Measurements from ENCODE around the gene AAGAB.

AAGAB gene, protein sequence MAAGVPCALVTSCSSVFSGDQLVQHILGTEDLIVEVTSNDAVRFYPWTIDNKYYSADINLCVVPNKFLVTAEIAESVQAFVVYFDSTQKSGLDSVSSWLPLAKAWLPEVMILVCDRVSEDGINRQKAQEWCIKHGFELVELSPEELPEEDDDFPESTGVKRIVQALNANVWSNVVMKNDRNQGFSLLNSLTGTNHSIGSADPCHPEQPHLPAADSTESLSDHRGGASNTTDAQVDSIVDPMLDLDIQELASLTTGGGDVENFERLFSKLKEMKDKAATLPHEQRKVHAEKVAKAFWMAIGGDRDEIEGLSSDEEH
- long read RNA-seq, transcript AAGAB-207 (10 exons, 2,251 nt), result minor isoform, 9 of 461 reads
- long read RNA-seq, transcript AAGAB-201 (10 exons, 2,841 nt), result major isoform, 403 of 461 reads
- long read RNA-seq, partial matches to known transcripts, result 11 of 461 reads
- long read RNA-seq, other reads (novel, unspliced or antisense), result 36 of 461 reads

DNA sequence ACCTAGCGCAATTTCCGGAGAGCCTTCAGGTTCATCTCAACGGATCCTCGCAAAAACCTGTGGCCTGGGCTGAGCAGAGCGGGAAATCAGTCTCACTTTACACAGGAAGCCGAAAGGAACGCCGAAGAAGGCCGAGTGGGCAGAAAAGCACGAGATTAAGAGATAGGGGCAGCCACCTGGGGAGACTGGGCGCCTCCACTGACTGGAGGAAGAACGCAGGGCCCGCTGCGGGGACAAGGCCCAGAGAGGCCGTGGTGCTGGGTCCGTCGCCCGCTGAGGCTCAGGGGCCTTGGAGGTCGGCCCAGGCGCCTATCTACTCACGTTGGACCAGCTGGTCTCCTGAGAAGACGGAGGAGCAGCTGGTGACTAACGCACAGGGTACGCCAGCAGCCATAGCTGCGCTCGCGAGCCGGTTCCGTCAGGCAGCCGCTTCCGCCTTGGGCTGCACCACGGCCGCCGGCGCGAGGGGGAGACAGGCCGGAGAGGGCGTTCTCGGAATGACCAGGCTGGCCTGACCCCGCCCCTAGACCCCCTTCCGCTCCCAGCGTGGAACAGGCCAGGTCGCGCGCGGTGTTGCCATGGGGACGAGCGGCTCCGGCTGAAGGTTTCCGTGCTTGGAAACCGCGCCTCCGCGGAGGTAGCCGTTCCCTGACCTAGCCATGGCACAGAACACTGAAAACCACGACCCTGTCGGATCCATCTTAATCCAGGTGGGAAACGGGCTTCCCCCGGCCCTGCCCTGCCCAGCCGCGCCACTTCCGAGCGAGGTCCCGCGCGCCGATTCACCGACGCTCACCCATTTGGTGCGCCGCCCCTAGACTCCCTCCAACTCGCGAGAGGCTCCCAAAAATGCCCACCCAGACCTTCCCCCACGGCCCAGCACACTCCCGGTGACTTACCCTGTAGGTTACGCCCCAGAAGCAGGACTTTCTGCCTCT, at the start of gene AAGAB, which contains the start of gene IQCH:
TSS of gene AAGAB (minus strand) at position 424 of the 938 bp plus-strand sequence. CDS start at position 394, 30 bp downstream.
TSS of gene IQCH (plus strand) at position 549 of the 938 bp plus-strand sequence. CDS start at position 660, 111 bp downstream.
- peak; percentile 93 to 98 for DNase-seq (ENCODE audit: low read depth in 1 of 2, low spot score in 1 of 2)
- Histone ChIP-seq H3K27me3 (ENCODE audit: insufficient read depth, poor library complexity, severe bottlenecking) (no peaks in the 10 kb centered on the region), H3K27ac (replicated peaks) (peak within 1 kb of the TSS; percentile 91), H3K4me3 (replicated peaks; ENCODE audit: insufficient read depth, low read length) (peak within 1 kb of the TSS; percentile 70)
- TF ChIP-seq SPI1 (IDR thresholded peaks at IDR 0.05; ENCODE audit: borderline replicate concordance, low read depth) (no peak), GABPA (IDR thresholded peaks at IDR 0.05; ENCODE audit: low read depth) (peak; percentile 50), POLR2AphosphoS5 (IDR thresholded peaks at IDR 0.05; ENCODE audit: low read depth) (peak; percentile 81)
- TF ChIP-seq, protein P1, sequence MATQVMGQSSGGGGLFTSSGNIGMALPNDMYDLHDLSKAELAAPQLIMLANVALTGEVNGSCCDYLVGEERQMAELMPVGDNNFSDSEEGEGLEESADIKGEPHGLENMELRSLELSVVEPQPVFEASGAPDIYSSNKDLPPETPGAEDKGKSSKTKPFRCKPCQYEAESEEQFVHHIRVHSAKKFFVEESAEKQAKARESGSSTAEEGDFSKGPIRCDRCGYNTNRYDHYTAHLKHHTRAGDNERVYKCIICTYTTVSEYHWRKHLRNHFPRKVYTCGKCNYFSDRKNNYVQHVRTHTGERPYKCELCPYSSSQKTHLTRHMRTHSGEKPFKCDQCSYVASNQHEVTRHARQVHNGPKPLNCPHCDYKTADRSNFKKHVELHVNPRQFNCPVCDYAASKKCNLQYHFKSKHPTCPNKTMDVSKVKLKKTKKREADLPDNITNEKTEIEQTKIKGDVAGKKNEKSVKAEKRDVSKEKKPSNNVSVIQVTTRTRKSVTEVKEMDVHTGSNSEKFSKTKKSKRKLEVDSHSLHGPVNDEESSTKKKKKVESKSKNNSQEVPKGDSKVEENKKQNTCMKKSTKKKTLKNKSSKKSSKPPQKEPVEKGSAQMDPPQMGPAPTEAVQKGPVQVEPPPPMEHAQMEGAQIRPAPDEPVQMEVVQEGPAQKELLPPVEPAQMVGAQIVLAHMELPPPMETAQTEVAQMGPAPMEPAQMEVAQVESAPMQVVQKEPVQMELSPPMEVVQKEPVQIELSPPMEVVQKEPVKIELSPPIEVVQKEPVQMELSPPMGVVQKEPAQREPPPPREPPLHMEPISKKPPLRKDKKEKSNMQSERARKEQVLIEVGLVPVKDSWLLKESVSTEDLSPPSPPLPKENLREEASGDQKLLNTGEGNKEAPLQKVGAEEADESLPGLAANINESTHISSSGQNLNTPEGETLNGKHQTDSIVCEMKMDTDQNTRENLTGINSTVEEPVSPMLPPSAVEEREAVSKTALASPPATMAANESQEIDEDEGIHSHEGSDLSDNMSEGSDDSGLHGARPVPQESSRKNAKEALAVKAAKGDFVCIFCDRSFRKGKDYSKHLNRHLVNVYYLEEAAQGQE (IDR thresholded peaks at IDR 0.05; ENCODE audit: insufficient replicate concordance, low read depth), result peak; percentile 57
- TF ChIP-seq, protein P2, sequence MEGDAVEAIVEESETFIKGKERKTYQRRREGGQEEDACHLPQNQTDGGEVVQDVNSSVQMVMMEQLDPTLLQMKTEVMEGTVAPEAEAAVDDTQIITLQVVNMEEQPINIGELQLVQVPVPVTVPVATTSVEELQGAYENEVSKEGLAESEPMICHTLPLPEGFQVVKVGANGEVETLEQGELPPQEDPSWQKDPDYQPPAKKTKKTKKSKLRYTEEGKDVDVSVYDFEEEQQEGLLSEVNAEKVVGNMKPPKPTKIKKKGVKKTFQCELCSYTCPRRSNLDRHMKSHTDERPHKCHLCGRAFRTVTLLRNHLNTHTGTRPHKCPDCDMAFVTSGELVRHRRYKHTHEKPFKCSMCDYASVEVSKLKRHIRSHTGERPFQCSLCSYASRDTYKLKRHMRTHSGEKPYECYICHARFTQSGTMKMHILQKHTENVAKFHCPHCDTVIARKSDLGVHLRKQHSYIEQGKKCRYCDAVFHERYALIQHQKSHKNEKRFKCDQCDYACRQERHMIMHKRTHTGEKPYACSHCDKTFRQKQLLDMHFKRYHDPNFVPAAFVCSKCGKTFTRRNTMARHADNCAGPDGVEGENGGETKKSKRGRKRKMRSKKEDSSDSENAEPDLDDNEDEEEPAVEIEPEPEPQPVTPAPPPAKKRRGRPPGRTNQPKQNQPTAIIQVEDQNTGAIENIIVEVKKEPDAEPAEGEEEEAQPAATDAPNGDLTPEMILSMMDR (IDR thresholded peaks at IDR 0.05; ENCODE audit: insufficient read depth, low read length), result no peak

DNA sequence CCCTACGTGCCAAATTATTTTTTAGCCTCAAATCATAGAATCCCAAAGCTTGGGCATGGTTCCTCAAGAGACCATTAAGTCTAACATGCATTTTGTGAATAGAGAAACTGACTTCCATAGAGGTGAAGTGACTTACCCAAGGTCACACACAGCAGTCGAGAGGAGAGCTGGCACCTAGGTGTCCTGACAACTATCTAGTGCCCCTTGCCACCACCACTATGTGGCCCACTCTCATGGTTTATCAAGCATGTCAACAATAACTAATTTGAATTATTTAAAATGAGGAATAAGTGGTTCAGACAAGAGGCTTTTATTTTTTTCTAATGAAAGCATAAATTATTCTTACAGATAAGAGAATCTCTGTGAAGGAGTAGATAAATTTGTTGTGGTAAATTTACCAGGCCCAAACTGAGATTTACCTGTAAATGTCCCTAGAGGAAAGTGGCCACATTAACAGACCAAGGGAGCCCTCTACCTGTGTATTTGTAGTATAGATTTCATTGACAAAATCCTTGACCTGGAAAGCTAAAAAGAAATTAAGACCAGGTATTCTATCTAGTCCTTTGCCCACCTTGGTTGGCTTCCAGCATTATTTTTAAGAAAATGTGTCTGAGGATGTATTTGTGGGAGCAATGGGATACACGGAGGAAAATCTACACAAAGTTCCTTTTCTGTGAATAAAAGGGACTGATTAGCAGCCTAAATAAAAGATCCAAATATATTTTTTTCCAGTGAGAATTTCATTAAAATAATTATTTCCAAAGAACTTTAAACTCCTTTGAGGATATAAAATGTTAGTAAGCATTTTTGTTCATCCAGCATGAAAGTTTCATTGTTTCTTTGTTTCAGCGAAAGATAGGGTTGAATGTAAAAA, 49.3 kb upstream of the AAGAB start:
- Histone ChIP-seq H3K27me3 (ENCODE audit: insufficient read depth, poor library complexity, severe bottlenecking) (no peaks in the 10 kb centered on the region), H3K4me3 (replicated peaks; ENCODE audit: insufficient read depth, low read length) (no peak overlapping the region), H3K27ac (replicated peaks) (no peak overlapping the region)
- peak in 1 of 2 experiments; percentile 32 for DNase-seq (ENCODE audit: low read depth in 1 of 2, low spot score in 1 of 2)
- TF ChIP-seq POLR2AphosphoS5 (IDR thresholded peaks at IDR 0.05; ENCODE audit: low read depth) (no peak), SPI1 (IDR thresholded peaks at IDR 0.05; ENCODE audit: borderline replicate concordance, low read depth) (no peak), GABPA (IDR thresholded peaks at IDR 0.05; ENCODE audit: low read depth) (no peak)
- TF ChIP-seq, protein P1 (IDR thresholded peaks at IDR 0.05; ENCODE audit: insufficient replicate concordance, low read depth), result no peak
- TF ChIP-seq, protein P2 (IDR thresholded peaks at IDR 0.05; ENCODE audit: insufficient read depth, low read length), result no peak

Data from HL-60 (cell line).